Measurements from ENCODE around the gene HSPB8. TPM values are rescaled to one million over a fixed set of nuclear protein-coding genes. Genes with fewer than 3 reads are reported as not detected.
"Not testable (repeated sequence)": the region's sequence is repeated elsewhere in the genome, so short reads cannot be mapped to it uniquely, and the experiment has no call there.

HSPB8 gene
- total RNA-seq, 1 experiment from 2014 or later: 6.7 TPM

DNA sequence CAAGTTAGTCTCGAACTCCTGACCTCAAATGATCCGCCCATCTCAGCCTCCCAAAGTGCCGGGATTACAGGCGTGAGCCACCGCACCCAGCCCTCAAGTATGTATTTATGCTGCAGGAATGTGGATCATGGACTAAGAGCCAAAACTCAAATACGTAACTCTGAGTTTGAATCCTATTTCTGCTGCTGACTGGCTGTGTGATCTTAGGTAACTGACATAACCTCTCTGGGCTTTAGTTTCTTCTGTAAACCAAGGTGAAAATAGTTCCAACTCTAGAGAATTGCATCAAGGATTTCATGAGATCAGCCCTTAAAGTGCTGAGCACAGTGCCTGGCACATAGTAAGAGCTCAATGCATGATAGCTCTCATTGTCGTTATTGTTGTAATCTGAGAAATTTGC, 37.4 kb downstream of the HSPB8 start:
- no peaks in the 10 kb centered on the region for H3K27me3 Mint-ChIP-seq (ENCODE audit: low read depth)
- TF ChIP-seq, protein P1, sequence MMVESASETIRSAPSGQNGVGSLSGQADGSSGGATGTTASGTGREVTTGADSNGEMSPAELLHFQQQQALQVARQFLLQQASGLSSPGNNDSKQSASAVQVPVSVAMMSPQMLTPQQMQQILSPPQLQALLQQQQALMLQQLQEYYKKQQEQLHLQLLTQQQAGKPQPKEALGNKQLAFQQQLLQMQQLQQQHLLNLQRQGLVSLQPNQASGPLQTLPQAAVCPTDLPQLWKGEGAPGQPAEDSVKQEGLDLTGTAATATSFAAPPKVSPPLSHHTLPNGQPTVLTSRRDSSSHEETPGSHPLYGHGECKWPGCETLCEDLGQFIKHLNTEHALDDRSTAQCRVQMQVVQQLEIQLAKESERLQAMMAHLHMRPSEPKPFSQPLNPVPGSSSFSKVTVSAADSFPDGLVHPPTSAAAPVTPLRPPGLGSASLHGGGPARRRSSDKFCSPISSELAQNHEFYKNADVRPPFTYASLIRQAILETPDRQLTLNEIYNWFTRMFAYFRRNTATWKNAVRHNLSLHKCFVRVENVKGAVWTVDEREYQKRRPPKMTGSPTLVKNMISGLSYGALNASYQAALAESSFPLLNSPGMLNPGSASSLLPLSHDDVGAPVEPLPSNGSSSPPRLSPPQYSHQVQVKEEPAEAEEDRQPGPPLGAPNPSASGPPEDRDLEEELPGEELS (CRISPR knock-in tag; IDR thresholded peaks at IDR 0.05): no peak
- TF ChIP-seq, protein P2, sequence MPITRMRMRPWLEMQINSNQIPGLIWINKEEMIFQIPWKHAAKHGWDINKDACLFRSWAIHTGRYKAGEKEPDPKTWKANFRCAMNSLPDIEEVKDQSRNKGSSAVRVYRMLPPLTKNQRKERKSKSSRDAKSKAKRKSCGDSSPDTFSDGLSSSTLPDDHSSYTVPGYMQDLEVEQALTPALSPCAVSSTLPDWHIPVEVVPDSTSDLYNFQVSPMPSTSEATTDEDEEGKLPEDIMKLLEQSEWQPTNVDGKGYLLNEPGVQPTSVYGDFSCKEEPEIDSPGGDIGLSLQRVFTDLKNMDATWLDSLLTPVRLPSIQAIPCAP (CRISPR knock-in tag; IDR thresholded peaks at IDR 0.05): no peak
- TF ChIP-seq RORB (CRISPR knock-in tag; IDR thresholded peaks at IDR 0.05): no peak
- no peak for TF ChIP-seq OVOL2 (CRISPR knock-in tag; IDR thresholded peaks at IDR 0.05; ENCODE audit: borderline replicate concordance)
- TF ChIP-seq TEAD4 (CRISPR knock-in tag; IDR thresholded peaks at IDR 0.05): no peak
- TF ChIP-seq, protein P3, sequence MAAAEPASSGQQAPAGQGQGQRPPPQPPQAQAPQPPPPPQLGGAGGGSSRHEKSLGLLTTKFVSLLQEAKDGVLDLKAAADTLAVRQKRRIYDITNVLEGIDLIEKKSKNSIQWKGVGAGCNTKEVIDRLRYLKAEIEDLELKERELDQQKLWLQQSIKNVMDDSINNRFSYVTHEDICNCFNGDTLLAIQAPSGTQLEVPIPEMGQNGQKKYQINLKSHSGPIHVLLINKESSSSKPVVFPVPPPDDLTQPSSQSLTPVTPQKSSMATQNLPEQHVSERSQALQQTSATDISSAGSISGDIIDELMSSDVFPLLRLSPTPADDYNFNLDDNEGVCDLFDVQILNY (CRISPR knock-in tag; IDR thresholded peaks at IDR 0.05): no peak
- TF ChIP-seq, protein P4, sequence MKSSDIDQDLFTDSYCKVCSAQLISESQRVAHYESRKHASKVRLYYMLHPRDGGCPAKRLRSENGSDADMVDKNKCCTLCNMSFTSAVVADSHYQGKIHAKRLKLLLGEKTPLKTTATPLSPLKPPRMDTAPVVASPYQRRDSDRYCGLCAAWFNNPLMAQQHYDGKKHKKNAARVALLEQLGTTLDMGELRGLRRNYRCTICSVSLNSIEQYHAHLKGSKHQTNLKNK (CRISPR knock-in tag; IDR thresholded peaks at IDR 0.05): no peak
- no peak for TF ChIP-seq PRRX2 (CRISPR knock-in tag; IDR thresholded peaks at IDR 0.05)
- no peak for TF ChIP-seq ZNF263 (CRISPR knock-in tag; IDR thresholded peaks at IDR 0.05; ENCODE audit: low read depth)
- TF ChIP-seq, protein P5, sequence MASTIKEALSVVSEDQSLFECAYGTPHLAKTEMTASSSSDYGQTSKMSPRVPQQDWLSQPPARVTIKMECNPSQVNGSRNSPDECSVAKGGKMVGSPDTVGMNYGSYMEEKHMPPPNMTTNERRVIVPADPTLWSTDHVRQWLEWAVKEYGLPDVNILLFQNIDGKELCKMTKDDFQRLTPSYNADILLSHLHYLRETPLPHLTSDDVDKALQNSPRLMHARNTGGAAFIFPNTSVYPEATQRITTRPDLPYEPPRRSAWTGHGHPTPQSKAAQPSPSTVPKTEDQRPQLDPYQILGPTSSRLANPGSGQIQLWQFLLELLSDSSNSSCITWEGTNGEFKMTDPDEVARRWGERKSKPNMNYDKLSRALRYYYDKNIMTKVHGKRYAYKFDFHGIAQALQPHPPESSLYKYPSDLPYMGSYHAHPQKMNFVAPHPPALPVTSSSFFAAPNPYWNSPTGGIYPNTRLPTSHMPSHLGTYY (CRISPR knock-in tag; IDR thresholded peaks at IDR 0.05): no peak
- TF ChIP-seq, protein P6, sequence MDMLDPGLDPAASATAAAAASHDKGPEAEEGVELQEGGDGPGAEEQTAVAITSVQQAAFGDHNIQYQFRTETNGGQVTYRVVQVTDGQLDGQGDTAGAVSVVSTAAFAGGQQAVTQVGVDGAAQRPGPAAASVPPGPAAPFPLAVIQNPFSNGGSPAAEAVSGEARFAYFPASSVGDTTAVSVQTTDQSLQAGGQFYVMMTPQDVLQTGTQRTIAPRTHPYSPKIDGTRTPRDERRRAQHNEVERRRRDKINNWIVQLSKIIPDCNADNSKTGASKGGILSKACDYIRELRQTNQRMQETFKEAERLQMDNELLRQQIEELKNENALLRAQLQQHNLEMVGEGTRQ (CRISPR knock-in tag; IDR thresholded peaks at IDR 0.05): no peak
- TF ChIP-seq, protein P7, sequence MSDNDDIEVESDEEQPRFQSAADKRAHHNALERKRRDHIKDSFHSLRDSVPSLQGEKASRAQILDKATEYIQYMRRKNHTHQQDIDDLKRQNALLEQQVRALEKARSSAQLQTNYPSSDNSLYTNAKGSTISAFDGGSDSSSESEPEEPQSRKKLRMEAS (CRISPR knock-in tag; IDR thresholded peaks at IDR 0.05): no peak
- no peak for ATAC-seq
- DNase-seq (ENCODE audit: low spot score): no peak
- peaks cover 15% of the 10 kb centered on the region for H3K9me3 Mint-ChIP-seq
- peaks cover 16% of the 10 kb centered on the region for H3K36me3 Mint-ChIP-seq
- H3K4me1 Mint-ChIP-seq: peaks cover 30% of the 10 kb centered on the region
- CTCF ChIA-PET: no interaction called here
- POLR2A ChIA-PET: no interaction called here
- no peak overlapping the region for H3K27ac Mint-ChIP-seq
- H3K4me3 Mint-ChIP-seq: no peak overlapping the region

DNA sequence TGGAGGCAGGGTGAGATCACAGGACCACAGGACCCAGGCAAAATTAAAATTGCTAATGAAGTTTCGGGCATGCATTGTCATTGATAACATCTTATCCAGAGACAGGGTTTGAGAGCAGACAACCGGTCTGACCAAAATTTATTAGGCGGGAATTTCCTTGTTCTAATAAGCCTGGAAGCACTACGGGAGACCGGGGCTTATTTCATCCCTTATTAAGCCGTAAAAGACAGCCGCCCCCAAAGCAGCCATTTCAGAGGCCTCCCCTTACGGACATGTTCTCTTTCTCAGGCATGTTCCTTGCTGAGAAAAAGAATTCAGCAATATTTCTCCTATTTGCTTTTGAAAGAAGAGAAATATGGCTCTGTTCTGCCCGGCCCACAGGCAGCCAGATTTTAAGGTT, 40.1 kb downstream of the HSPB8 start:
- H3K27me3 Mint-ChIP-seq (ENCODE audit: low read depth); H3K4me3 Mint-ChIP-seq; ATAC-seq; DNase-seq (ENCODE audit: low spot score); POLR2A ChIA-PET: not testable (repeated sequence)
- H3K36me3 Mint-ChIP-seq: peaks cover 23% of the 10 kb centered on the region
- H3K27ac Mint-ChIP-seq: peak overlapping the region; percentile 91
- peaks cover 28% of the 10 kb centered on the region for H3K4me1 Mint-ChIP-seq
- H3K9me3 Mint-ChIP-seq: peaks cover 26% of the 10 kb centered on the region
- CTCF ChIA-PET: interaction anchor here (1.4 kb wide), 1 partner anchor 16 kb away, joined by 3 read pairs; no protein-coding TSS in a partner anchor

DNA sequence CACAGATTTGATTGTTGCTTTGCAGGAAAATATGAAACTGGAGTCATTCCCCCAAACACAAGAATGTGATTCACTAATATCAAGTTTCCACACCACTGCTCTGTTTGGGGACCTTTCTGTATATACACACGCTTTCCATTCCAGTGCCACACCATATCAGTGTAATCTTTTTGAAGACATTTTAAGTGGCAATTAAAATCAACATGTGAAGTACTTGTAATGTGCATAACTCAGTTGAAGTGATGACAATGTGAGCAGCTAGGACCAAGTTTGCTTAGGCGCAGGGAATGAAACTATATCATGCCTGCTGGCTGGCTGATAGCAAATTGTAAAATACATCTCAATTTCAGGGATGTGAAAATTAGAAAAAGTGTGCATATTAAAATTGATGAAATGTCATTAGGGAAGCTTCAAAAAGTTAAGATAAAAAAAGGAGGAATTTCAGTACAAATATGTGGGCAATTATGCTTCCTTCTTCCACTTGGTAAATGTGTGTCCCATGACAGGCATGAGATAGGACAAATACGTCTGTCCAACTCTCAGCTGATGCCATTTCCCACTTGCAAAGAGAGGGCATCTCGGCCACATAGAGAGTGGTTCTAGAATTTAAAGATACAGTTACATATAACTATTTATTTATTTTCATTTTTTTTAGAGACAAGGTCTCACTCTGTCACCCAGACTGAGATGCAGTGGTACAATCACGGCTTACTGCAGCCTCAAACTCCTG, 43.7 kb downstream of the HSPB8 start:
- Mint-ChIP-seq H3K4me3 (no peak overlapping the region), H3K9me3 (peaks cover 29% of the 10 kb centered on the region), H3K27me3 (ENCODE audit: low read depth) (no peaks in the 10 kb centered on the region; the same call in 1 of the 2 replicates), H3K36me3 (peaks cover 23% of the 10 kb centered on the region), H3K4me1 (peaks cover 46% of the 10 kb centered on the region), H3K27ac (no peak overlapping the region)
- CTCF ChIA-PET: no interaction called here
- POLR2A ChIA-PET: no interaction called here
- DNase-seq (ENCODE audit: low spot score) (no peak), ATAC-seq (no peak)
- TF ChIP-seq ZNF219 (CRISPR knock-in tag; IDR thresholded peaks at IDR 0.05; ENCODE audit: borderline replicate concordance) (no peak), OVOL2 (CRISPR knock-in tag; IDR thresholded peaks at IDR 0.05; ENCODE audit: borderline replicate concordance) (no peak), ZNF396 (CRISPR knock-in tag; IDR thresholded peaks at IDR 0.05; ENCODE audit: borderline replicate concordance) (no peak), ZNF423 (CRISPR knock-in tag; IDR thresholded peaks at IDR 0.05) (no peak), ESRRA (CRISPR knock-in tag; IDR thresholded peaks at IDR 0.05; ENCODE audit: borderline replicate concordance) (no peak), NFYB (CRISPR knock-in tag; conservative IDR thresholded peaks at IDR 0.05; ENCODE audit: low read depth) (no peak)
- TF ChIP-seq, protein P8, sequence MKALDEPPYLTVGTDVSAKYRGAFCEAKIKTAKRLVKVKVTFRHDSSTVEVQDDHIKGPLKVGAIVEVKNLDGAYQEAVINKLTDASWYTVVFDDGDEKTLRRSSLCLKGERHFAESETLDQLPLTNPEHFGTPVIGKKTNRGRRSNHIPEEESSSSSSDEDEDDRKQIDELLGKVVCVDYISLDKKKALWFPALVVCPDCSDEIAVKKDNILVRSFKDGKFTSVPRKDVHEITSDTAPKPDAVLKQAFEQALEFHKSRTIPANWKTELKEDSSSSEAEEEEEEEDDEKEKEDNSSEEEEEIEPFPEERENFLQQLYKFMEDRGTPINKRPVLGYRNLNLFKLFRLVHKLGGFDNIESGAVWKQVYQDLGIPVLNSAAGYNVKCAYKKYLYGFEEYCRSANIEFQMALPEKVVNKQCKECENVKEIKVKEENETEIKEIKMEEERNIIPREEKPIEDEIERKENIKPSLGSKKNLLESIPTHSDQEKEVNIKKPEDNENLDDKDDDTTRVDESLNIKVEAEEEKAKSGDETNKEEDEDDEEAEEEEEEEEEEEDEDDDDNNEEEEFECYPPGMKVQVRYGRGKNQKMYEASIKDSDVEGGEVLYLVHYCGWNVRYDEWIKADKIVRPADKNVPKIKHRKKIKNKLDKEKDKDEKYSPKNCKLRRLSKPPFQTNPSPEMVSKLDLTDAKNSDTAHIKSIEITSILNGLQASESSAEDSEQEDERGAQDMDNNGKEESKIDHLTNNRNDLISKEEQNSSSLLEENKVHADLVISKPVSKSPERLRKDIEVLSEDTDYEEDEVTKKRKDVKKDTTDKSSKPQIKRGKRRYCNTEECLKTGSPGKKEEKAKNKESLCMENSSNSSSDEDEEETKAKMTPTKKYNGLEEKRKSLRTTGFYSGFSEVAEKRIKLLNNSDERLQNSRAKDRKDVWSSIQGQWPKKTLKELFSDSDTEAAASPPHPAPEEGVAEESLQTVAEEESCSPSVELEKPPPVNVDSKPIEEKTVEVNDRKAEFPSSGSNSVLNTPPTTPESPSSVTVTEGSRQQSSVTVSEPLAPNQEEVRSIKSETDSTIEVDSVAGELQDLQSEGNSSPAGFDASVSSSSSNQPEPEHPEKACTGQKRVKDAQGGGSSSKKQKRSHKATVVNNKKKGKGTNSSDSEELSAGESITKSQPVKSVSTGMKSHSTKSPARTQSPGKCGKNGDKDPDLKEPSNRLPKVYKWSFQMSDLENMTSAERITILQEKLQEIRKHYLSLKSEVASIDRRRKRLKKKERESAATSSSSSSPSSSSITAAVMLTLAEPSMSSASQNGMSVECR (CRISPR knock-in tag; IDR thresholded peaks at IDR 0.05; ENCODE audit: borderline replicate concordance): no peak

Data from WTC11 (cell line).